ENCODE results near the gene SLC26A4. TPM values are rescaled to one million over a fixed set of nuclear protein-coding genes. Genes with fewer than 3 reads are reported as not detected.

SLC26A4 gene
- total RNA-seq, 1 donor from 2014 or later = 0.47 TPM

DNA sequence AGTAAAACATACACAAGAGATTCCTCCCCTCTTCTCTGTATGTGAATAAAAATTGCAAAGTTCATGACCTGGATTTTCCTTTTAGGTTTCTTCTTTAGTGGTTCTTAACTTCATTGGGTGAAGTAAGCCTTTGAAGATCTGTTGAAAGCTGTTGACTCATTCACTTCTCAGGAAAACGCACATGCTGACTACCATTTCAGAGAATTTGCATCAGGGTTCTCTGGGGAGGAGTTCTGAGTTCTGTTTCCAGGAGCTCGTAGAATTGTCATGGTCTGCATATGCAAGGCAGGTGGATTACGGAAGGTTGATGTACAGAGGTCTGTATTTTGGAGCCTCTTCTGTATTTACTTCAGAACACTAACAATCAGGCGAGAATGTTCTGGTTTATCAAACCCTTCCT is 962 bp upstream of the SLC26A4 start:
- DNase-seq (ENCODE audit: extremely low read depth, low read depth, low spot score) = no peak

DNA sequence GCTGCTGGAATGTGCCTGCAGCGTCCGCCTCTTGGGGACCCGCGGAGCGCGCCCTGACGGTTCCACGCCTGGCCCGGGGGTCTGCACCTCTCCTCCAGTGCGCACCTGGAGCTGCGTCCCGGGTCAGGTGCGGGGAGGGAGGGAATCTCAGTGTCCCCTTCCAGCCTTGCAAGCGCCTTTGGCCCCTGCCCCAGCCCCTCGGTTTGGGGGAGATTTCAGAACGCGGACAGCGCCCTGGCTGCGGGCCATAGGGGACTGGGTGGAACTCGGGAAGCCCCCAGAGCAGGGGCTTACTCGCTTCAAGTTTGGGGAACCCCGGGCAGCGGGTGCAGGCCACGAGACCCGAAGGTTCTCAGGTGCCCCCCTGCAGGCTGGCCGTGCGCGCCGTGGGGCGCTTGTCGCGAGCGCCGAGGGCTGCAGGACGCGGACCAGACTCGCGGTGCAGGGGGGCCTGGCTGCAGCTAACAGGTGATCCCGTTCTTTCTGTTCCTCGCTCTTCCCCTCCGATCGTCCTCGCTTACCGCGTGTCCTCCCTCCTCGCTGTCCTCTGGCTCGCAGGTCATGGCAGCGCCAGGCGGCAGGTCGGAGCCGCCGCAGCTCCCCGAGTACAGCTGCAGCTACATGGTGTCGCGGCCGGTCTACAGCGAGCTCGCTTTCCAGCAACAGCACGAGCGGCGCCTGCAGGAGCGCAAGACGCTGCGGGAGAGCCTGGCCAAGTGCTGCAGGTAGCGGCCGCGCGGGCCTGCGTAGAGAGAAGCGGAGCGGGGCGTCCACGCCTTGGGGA is 645 bp downstream of the SLC26A4 start:
- DNase-seq (ENCODE audit: extremely low read depth, low read depth, low spot score) = no peak

DNA sequence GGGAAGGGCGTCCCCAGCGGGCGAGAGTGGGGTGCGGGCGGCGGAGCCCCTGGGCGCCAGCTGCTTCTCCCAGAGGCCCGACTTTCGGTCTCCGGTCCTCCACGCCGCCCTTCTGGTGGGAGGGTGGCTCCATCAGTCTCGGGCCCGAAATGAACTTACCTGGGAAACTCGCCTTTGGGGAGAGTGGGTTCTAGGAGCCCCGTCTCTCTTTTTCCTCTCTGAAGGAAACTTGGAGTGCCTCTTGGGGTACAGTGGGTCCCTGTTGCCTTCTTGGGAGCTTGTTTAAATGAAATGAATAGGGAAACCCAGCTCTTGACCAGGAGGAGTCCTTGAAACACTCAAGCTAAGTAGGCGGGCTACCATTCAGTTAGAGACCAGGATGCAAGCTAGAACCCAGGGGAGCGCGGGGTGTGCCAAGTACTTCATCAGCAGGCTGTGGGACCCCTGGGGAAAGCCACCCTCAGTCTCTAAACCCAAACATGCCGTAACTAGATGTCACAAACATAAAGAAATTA is 1.3 kb downstream of the SLC26A4 start:
- no peak for DNase-seq (ENCODE audit: extremely low read depth, low read depth, low spot score)

DNA sequence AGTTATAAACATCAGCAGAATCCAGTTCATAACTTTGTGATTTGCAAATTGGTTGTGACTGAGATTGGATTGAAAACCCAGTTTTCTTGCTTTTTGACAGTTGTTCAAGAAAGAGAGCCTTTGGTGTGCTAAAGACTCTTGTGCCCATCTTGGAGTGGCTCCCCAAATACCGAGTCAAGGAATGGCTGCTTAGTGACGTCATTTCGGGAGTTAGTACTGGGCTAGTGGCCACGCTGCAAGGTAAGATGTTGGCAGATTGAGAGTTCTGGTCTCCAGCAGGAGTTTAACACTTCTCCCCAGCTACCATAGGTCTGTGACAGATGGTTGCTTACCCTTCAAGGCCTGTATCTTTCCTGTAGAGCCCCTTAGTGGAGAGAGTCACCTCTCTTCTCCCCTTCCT is 2.6 kb downstream of the SLC26A4 start:
- DNase-seq (ENCODE audit: extremely low read depth, low read depth, low spot score) = no peak

DNA sequence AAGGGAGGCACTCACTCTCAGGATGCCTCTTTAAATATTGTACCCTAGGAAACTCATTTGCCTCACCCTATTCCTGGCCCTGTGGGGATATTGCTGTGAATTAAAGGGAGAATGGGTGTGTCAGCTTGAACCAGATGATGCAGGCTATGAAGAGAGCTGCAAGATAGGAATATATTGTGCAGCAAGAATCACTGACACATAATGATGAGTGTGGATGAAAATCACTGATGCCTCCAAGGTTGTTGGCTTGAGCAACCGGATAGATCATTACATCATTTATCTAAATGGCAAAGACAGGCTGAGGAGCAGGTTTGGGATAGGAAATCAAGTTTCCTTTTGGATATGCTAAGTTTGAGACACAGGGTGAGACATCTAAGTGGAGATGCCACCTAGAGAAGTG is 6.2 kb downstream of the SLC26A4 start:
- no peak for DNase-seq (ENCODE audit: extremely low read depth, low read depth, low spot score)

DNA sequence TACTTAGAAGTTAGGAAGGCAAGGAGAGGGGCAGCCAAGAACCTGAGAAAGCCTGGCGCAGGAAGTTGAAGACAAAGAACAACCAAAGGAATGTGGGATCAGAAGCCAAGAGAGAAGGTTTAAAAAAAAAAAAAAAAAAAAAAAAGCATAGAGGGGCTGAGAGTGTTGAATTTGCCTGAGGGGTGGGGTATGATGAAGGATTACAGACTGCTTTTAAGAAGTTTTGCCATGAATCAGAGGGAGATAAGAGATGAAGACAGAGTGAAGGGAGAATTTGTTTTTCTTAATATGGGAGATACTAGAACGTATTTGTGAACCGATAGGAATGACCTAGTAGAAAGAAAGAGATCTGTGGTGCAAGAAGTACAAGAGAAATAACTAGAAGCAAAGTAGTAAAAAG is 6.7 kb downstream of the SLC26A4 start:
- DNase-seq (ENCODE audit: extremely low read depth, low read depth, low spot score) = no peak

DNA sequence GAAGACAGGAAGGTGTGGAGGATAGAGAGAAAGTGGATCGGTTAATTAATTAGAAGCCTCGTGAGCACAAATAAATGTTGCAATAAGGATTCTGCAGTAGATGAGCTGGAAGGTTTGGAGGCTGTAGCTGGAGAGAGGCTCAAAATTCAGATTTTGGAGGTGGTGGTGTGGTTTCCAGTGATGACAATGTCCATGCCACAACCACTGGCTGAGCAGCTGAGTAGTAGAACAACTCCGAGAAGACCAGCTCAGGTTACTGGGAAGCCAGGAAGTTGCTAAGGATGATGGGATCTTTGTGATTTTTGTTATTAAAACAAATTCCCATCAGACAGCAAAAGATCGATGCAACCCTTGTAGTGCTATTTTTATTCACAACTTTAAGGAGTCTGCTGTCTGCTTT is 7.7 kb downstream of the SLC26A4 start:
- DNase-seq (ENCODE audit: extremely low read depth, low read depth, low spot score) = no peak

DNA sequence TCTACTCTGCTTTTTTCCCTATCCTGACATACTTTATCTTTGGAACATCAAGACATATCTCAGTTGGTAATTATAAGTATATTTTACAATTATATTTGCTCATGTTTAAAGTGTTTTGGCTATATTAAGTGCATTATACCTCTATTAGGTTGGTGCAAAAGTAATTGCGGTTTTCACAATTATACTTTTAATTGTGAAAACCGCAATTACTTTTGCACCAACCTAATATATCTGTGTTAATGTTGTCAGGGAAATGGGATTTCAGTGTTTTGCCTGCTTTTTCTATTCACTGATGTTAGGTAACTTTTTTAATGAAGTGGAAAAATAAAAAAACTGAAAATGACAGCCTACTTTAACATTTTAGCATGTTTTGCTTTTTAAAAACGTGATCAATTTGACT is 11.6 kb downstream of the SLC26A4 start:
- no peak for DNase-seq (ENCODE audit: extremely low read depth, low read depth, low spot score)

DNA sequence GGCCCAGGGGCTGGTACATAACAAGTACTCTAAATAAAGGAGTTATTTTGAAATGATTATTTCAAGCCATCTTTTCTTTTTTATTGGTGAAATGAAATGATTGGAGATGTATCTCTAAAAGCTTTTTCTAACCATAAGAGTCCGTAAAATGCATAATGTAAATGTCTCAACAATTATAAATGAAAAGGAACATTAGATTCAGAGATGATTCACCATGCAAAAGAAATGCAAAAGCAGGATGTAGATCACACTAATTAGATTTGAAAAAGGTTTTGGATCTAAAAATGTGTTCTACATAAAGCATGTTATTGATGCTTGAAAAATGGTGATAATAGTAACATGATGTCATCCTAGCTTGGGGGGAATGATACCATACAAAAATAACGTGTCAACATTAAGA is 15.6 kb downstream of the SLC26A4 start:
- DNase-seq (ENCODE audit: extremely low read depth, low read depth, low spot score) = no peak

DNA sequence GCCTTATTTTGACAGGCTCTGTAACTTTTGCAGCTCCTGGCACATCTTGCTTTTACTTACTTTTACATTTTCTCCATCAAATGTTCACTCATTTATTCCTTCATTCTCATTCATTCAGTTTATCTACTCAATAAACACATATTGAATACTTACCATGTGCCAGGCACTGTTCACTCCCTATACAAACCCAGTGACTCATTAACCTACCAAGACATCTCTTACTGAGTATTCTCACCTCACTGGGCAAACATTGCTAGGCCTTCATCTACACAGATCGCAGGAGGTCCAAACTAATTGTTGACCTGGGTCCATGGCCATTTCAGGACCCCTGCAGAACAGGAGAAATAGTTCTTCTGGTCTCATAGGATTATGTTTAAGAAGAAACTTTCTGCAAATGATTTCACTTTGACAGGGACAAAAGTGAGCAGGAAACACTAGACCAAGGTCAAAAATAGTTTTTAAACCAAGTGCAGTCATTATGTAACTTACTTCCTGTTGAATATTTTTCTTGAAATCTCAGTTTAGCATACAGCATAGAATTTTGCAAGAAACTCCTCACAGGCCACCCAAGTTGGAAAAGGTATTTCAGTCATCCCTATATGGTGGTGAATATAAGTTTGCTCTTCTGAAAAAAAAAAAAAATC is 17.6 kb downstream of the SLC26A4 start:
- DNase-seq (ENCODE audit: extremely low read depth, low read depth, low spot score) = no peak

DNA sequence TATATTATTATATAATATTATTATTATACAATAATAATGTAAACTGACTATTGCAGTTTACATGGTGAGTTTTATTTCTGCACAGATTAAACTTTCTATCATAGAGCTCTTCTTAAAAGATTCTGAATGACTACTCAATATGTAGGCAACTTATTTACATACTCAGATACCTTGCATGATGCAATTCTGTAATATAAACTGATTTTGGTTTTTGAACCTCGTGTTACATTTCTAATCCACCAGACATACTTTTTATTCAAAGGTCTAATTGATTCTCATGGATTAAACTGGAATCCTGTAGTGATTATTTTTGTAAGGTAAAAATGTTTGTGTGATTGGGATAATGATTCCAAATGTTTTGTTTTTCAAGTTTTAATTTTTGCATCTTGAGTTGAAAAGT is 19.9 kb downstream of the SLC26A4 start:
- DNase-seq (ENCODE audit: extremely low read depth, low read depth, low spot score) = no peak

DNA sequence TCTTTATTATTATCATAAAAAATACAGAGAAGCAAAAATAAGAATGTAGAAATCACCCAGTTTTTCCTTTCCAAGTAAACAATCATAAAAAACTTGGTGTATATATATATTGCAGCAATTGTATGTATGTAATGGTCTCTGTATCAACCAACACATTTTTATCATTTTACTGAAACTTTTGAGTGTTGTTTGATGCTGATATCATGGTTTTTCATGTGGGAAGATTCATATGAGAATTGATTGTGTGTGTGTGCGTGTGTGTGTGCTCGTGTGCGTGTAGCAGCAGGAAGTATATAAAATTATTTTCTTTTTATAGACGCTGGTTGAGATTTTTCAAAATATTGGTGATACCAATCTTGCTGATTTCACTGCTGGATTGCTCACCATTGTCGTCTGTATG is 22.3 kb downstream of the SLC26A4 start:
- no peak for DNase-seq (ENCODE audit: extremely low read depth, low read depth, low spot score)

DNA sequence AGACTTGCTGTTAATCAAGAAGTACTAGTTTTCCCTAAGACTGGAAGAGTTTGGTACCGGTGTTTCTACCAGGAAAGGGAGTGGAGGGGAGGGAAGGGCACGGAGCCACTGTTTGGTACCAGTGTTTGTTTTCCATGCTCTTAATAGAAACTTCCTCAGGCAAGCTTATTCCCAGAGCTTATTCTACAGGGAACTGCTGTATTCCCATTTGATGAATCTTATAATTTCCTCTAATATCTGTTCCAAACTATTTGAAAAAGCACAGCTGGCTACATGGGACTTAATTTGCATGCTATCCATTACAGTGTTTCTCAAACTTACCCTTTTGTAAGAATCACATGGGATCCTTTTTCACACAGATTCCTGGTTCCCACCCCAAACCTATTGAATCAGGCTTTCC is 23.7 kb downstream of the SLC26A4 start:
- DNase-seq (ENCODE audit: extremely low read depth, low read depth, low spot score) = no peak

DNA sequence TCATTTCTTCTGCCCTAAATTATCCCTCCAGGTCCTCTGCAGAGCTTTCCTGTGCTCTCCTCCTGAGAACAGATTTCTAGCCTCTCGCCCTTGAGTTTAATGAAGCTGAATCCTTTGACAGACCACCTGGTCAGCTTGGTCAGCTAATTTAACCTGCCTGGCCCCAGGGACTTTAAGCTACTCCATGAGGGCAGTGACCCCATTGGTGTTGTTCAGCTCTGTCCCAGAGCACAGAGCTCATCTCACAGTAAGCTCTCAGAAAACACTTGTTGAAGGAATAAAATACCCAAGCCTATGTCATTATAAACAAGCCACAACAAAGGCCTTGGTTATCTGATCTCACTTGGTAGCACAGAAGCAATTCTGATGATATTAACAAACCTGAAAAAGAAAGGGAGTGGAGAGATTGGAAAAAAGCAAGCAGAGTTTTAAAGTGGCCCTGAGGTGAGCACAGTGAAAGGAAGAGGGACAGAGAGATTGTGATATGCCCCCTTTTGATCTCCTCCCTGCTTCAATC is 24.4 kb downstream of the SLC26A4 start:
- no peak for DNase-seq (ENCODE audit: extremely low read depth, low read depth, low spot score)

DNA sequence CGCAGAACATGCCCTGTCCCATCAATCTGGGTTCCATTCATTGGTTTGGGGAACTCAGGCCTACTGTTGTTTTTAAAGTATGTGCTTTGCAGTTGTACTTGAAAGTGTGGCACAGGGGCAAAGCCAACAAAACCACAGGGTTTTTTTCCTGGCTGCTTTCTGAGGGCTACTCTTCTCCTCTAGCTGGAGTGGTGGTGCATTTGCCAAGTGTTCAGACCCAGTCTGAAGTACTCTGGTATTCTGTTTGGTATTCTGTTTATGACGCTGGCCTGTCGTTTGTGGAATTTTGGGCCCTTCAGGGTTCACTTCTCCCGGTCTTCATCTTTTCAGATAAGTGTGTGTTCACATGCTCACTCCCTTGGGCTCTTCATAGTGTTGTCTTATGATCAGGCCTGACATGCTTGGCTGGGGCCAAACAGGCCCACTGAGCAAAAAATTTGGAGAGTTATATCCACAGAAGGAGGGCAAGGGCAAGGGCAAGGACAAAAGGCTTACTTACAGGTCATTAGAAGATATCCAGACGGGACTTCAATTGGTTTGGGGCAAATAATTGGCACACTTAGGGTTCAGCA is 26.3 kb downstream of the SLC26A4 start:
- DNase-seq (ENCODE audit: extremely low read depth, low read depth, low spot score) = no peak

DNA sequence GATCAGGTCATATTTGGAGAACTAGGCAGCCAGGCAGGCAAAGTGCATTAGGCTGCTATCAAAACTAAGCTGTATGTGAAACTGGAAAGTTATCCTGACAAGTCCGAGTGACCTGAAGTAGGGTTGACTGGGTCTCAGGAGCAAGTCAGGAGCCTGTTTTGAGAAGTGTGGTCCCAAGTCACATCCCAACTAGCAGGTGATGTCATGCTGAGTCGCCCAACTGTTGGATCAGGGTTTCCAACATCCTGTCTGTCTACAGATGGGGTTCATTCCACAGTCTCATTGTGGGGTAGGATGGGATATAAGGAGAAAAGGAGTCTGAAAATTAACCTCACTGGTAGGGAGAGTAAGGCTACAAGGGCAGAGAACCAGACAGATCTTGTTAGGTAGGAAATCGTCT is 27.0 kb downstream of the SLC26A4 start:
- no peak for DNase-seq (ENCODE audit: extremely low read depth, low read depth, low spot score)

DNA sequence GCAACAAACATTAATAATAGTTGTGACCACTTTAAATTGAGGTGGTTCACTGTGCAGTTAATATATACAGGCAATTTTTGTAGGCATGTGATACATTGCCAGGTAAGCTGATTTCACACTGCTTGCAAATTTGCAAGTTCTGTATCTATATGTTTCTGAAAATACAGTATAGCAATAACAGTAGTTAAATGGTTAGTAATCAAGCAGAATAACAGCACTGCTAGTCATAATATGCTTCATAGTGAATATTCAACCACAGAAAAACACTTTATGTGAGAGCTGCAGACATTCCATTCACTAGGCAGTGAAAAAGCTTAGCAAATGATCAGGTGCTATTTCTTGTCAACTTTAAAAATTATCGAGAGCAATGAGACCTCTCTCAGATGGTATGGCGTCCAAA is 28.9 kb downstream of the SLC26A4 start:
- DNase-seq (ENCODE audit: extremely low read depth, low read depth, low spot score) = no peak

DNA sequence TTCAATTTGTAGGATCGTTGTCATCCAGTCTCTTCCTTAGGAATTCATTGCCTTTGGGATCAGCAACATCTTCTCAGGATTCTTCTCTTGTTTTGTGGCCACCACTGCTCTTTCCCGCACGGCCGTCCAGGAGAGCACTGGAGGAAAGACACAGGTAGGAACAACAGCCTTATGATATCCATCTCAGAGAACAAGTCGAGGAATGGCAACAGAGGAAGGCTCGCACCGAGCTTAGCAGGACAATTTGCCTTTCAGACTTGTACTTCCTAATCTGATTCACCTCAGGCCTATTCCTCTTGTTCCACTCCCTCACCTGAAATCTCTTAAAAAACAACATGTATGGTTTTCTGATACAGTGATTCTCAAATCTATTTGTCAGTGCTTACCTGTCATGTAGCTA is 29.5 kb downstream of the SLC26A4 start:
- DNase-seq (ENCODE audit: extremely low read depth, low read depth, low spot score) = no peak

DNA sequence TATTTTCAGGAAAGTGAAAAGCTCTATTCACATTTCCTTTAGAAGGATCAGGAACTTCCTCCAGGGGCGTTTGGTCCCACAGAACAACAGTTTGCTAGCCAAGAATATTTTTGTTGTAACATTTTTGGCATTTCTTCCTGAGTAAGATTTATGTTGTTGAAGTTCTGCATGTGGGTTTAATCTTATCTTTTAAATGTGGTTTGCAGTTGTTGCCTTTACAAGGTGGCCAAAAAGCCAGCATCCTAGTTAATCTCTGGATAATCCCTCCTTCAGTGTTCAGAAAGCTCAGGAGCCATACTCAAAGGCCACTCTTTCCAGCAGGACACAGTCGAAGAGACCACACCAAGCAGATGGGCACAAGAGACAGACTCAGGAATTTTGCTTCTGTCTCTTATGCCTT is 30.0 kb downstream of the SLC26A4 start:
- DNase-seq (ENCODE audit: extremely low read depth, low read depth, low spot score) = no peak

DNA sequence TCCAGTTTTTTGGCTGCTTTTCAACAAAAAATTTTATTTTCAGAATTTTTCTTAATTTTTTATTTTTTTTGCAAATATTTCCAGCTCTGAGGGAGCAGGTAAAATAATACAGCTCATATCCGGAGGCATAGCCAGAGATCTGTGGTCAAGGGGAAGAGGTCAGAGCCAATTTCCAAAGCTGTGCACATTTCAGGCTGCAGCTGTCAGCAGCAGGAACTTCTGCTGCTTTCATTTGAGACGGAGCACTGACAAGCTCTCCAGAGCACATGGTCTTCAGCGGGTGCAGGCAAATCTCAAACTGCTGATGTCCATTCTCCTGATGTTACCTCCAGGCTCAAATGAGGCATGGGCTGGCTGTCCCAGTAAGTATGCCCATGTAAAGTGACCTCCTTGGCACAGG is 31.1 kb downstream of the SLC26A4 start:
- no peak for DNase-seq (ENCODE audit: extremely low read depth, low read depth, low spot score)

DNA sequence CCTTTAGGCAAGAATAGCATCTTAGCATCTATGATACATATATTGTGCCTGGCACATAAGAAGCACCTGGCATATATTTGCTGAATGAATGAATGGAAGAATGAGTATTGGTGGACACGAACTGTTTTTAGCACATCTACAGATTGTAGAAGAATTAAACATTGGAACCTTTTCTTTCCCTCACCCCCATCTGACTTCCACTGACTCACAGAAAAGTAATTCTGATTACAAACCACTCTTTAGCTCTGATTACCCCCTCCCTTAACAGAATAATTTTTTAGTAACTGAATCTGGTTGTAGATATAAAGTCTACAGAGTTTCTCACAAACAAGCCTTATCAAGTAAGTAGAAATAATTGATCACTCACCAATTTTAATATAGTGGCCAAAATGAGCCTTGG is 31.9 kb downstream of the SLC26A4 start:
- DNase-seq (ENCODE audit: extremely low read depth, low read depth, low spot score) = no peak

DNA sequence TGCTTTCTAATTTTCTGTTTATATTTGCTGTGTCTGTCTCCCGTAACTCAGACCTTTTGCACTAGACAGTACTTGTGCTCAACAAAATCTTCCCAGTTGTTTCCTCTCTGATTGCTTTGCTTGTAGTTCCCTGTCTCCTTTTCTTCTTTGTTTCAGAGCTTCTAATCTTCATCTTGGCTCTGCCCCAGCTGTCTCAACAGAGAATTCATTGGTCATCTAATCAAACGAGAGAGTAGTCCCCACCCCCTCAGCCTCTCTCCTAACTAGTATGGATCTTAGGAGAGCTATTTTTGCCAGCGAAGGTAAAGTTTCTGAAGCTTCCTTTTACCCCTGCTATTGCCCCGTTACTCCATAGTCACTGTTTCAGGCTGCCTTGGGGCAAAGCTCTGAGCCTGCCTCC is 32.8 kb downstream of the SLC26A4 start:
- DNase-seq (ENCODE audit: extremely low read depth, low read depth, low spot score) = no peak
